WTC11 (cell line): ENCODE results near the gene TATDN2. TPM values are rescaled to one million over a fixed set of nuclear protein-coding genes. Genes with fewer than 3 reads are reported as not detected.

Experiments
- ATAC-seq: fragments of 200-7000 bp; cut with Tn5 transposase; 2 replicates; pipeline ENCODE4 v1.10.0; 2021; ENCODE audit warnings: mild to moderate bottlenecking, moderate library complexity
- CTCF ChIA-PET: fragments of 300-600 bp; sonication (Branson Sonifier 250); formaldehyde crosslinking; loops from one replicate; lab custom pipeline; 2021; ENCODE audit warnings: antibody characterized with exemption; lab: Charles Lee
- POLR2A ChIA-PET: fragments of 350-600 bp; sonication (Branson Sonifier 250); formaldehyde crosslinking; loops from one replicate; lab custom pipeline; 2021; ENCODE audit warnings: antibody characterized with exemption; lab: Charles Lee
- DNase-seq: peaks from one replicate; pipeline ENCODE4 v3.0.0; 2021; ENCODE audit warnings: low spot score
- H3K27ac Mint-ChIP-seq: 2 replicates; pipeline ENCODE4 v1.8.0; 2021; ENCODE audit warnings: mixed read lengths
- H3K27me3 Mint-ChIP-seq: 2 replicates; pipeline ENCODE4 v1.8.0; 2021; ENCODE audit warnings: low read depth, mild to moderate bottlenecking, moderate library complexity, mixed read lengths
- H3K36me3 Mint-ChIP-seq: 2 replicates; pipeline ENCODE4 v1.8.0; 2021; ENCODE audit warnings: mixed read lengths
- H3K4me1 Mint-ChIP-seq: 2 replicates; pipeline ENCODE4 v1.8.0; 2022; ENCODE audit warnings: mixed read lengths
- H3K4me3 Mint-ChIP-seq: 2 replicates; pipeline ENCODE4 v1.8.0; 2021; ENCODE audit warnings: mild to moderate bottlenecking, moderate library complexity, mixed read lengths
- H3K9me3 Mint-ChIP-seq: 2 replicates; pipeline ENCODE4 v1.8.0; 2021; ENCODE audit warnings: mixed read lengths
- ATF3 ChIP-seq: sonication (generic); formaldehyde crosslinking; conservative IDR thresholded peaks from 2 replicates; pipeline ENCODE4 v1.8.1; 2022; ENCODE audit warnings: mild to moderate bottlenecking, missing genetic modification reagents
- CBFB ChIP-seq: sonication (generic); formaldehyde crosslinking; IDR thresholded peaks from 2 replicates; pipeline ENCODE4 v1.8.1; 2022; ENCODE audit warnings: mild to moderate bottlenecking, low read depth, missing genetic modification reagents
- CREB1 ChIP-seq: sonication (generic); formaldehyde crosslinking; IDR thresholded peaks from 2 replicates; pipeline ENCODE4 v1.8.0; 2023; ENCODE audit warnings: mild to moderate bottlenecking, missing genetic modification reagents
- CREM ChIP-seq: sonication (generic); formaldehyde crosslinking; IDR thresholded peaks from 2 replicates; pipeline ENCODE4 v1.8.1; 2022; ENCODE audit warnings: mild to moderate bottlenecking, missing genetic modification reagents, moderate library complexity
- CTCF ChIP-seq: fragments of 200-600 bp; IDR thresholded peaks from 2 replicates; pipeline ENCODE4 v1.8.0; 2022; ENCODE audit warnings: antibody characterized with exemption
- ELF4 ChIP-seq: sonication (generic); formaldehyde crosslinking; IDR thresholded peaks from 2 replicates; pipeline ENCODE4 v1.8.1; 2022; ENCODE audit warnings: low read depth, mild to moderate bottlenecking, moderate library complexity, missing genetic modification reagents
- GABPB1 ChIP-seq: sonication (generic); formaldehyde crosslinking; IDR thresholded peaks from 2 replicates; pipeline ENCODE4 v1.8.1; 2023; ENCODE audit warnings: mild to moderate bottlenecking, missing genetic modification reagents
- KAT7 ChIP-seq: sonication (generic); formaldehyde crosslinking; IDR thresholded peaks from 2 replicates; pipeline ENCODE4 v1.8.1; 2023; ENCODE audit warnings: missing genetic modification reagents, mild to moderate bottlenecking, borderline replicate concordance
- MYBL2 ChIP-seq: sonication (generic); formaldehyde crosslinking; IDR thresholded peaks from 2 replicates; pipeline ENCODE4 v1.8.1; 2023; ENCODE audit warnings: mild to moderate bottlenecking, moderate library complexity, missing genetic modification reagents
- NFE2L1 ChIP-seq: sonication (generic); formaldehyde crosslinking; IDR thresholded peaks from 2 replicates; pipeline ENCODE4 v1.8.1; 2023; ENCODE audit warnings: missing genetic modification reagents
- NFYB ChIP-seq: sonication (generic); formaldehyde crosslinking; conservative IDR thresholded peaks from 2 replicates; pipeline ENCODE4 v1.8.0; 2022; ENCODE audit warnings: low read depth, missing genetic modification reagents
- NR2C2 ChIP-seq: sonication (generic); formaldehyde crosslinking; IDR thresholded peaks from 2 replicates; pipeline ENCODE4 v1.8.0; 2022; ENCODE audit warnings: mild to moderate bottlenecking, missing genetic modification reagents
- PREB ChIP-seq: sonication (generic); formaldehyde crosslinking; IDR thresholded peaks from 2 replicates; pipeline ENCODE4 v1.8.1; 2022; ENCODE audit warnings: mild to moderate bottlenecking, missing genetic modification reagents, moderate library complexity, borderline replicate concordance
- RELA ChIP-seq: sonication (generic); formaldehyde crosslinking; IDR thresholded peaks from 2 replicates; pipeline ENCODE4 v1.8.1; 2022; ENCODE audit warnings: missing genetic modification reagents, mild to moderate bottlenecking, borderline replicate concordance
- SMAD4 ChIP-seq: sonication (generic); formaldehyde crosslinking; IDR thresholded peaks from 2 replicates; pipeline ENCODE4 v1.8.0; 2022; ENCODE audit warnings: mild to moderate bottlenecking, missing genetic modification reagents
- SOX15 ChIP-seq: fragments of 250-450 bp; sonication (Bioruptor Pico); IDR thresholded peaks from 2 replicates; pipeline ENCODE4 v1.9.0; 2021; ENCODE audit warnings: mild to moderate bottlenecking
- SP1 ChIP-seq: sonication (generic); formaldehyde crosslinking; conservative IDR thresholded peaks from 2 replicates; pipeline ENCODE4 v1.8.1; 2022; ENCODE audit warnings: missing genetic modification reagents
- TCF7 ChIP-seq: sonication (generic); formaldehyde crosslinking; IDR thresholded peaks from 2 replicates; pipeline ENCODE4 v1.8.0; 2022; ENCODE audit warnings: mild to moderate bottlenecking, low read depth, missing genetic modification reagents, moderate library complexity
- USF2 ChIP-seq: sonication (generic); formaldehyde crosslinking; IDR thresholded peaks from 2 replicates; pipeline ENCODE4 v1.8.1; 2023; ENCODE audit warnings: mild to moderate bottlenecking, missing genetic modification reagents, moderate library complexity
- ZBTB43 ChIP-seq: sonication (generic); formaldehyde crosslinking; IDR thresholded peaks from 2 replicates; pipeline ENCODE4 v1.8.1; 2023; ENCODE audit warnings: mild to moderate bottlenecking, missing genetic modification reagents
- ZMAT4 ChIP-seq: fragments of 250-450 bp; sonication (Bioruptor Pico); IDR thresholded peaks from 2 replicates; pipeline ENCODE4 v1.9.0; 2021; ENCODE audit warnings: mild to moderate bottlenecking
- ZNF121 ChIP-seq: sonication (generic); formaldehyde crosslinking; IDR thresholded peaks from 2 replicates; pipeline ENCODE4 v1.8.0; 2023; ENCODE audit warnings: missing genetic modification reagents
- ZNF396 ChIP-seq: fragments of 250-450 bp; sonication (Bioruptor Pico); IDR thresholded peaks from 2 replicates; pipeline ENCODE4 v1.8.0; 2021; ENCODE audit warnings: mild to moderate bottlenecking, moderate library complexity, borderline replicate concordance
- total RNA-seq: library from RNA; stranded (reverse); gene quantifications from 3 replicates; pipeline ENCODE4 v1.2.3, GENCODE V29; 2021
- TF ChIP-seq, protein P1 (sequence below): sonication (generic); formaldehyde crosslinking; conservative IDR thresholded peaks from 2 replicates; pipeline ENCODE4 v1.8.1; 2023; ENCODE audit warnings: mild to moderate bottlenecking, low read depth, missing genetic modification reagents, moderate library complexity
- TF ChIP-seq, protein P2 (sequence below): sonication (generic); formaldehyde crosslinking; IDR thresholded peaks from 2 replicates; pipeline ENCODE4 v1.8.0; 2022; ENCODE audit warnings: mild to moderate bottlenecking, missing genetic modification reagents

TATDN2 gene
- total RNA-seq, 1 experiment from 2014 or later: 31.7 TPM

GRCh38 chr3:10268116-10268515 lies 19.9 kb downstream of the TATDN2 start:
- POLR2A ChIA-PET: no interaction called here
- Mint-ChIP-seq H3K4me3 (no peak overlapping the region), H3K36me3 (peaks cover 49% of the 10 kb centered on the region), H3K27me3 (no peaks in the 10 kb centered on the region), H3K4me1 (peaks cover 11% of the 10 kb centered on the region), H3K27ac (no peak overlapping the region), H3K9me3 (no peaks in the 10 kb centered on the region)
- no peak for ATAC-seq
- TF ChIP-seq ZBTB43 (no peak), GABPB1 (CRISPR knock-in tag) (no peak), TCF7 (CRISPR knock-in tag) (no peak), CREM (CRISPR knock-in tag) (no peak), ZMAT4 (CRISPR knock-in tag) (no peak), RELA (CRISPR knock-in tag) (no peak), ELF4 (CRISPR knock-in tag) (no peak), NR2C2 (CRISPR knock-in tag) (no peak), ZNF121 (CRISPR knock-in tag) (no peak), SP1 (CRISPR knock-in tag) (no peak), ATF3 (CRISPR knock-in tag) (no peak), ZNF396 (CRISPR knock-in tag) (no peak), NFYB (CRISPR knock-in tag) (no peak), SMAD4 (CRISPR knock-in tag) (no peak), CTCF (no peak), KAT7 (CRISPR knock-in tag) (no peak), CREB1 (CRISPR knock-in tag) (no peak), NFE2L1 (no peak), PREB (CRISPR knock-in tag) (no peak)
- TF ChIP-seq, protein P1, sequence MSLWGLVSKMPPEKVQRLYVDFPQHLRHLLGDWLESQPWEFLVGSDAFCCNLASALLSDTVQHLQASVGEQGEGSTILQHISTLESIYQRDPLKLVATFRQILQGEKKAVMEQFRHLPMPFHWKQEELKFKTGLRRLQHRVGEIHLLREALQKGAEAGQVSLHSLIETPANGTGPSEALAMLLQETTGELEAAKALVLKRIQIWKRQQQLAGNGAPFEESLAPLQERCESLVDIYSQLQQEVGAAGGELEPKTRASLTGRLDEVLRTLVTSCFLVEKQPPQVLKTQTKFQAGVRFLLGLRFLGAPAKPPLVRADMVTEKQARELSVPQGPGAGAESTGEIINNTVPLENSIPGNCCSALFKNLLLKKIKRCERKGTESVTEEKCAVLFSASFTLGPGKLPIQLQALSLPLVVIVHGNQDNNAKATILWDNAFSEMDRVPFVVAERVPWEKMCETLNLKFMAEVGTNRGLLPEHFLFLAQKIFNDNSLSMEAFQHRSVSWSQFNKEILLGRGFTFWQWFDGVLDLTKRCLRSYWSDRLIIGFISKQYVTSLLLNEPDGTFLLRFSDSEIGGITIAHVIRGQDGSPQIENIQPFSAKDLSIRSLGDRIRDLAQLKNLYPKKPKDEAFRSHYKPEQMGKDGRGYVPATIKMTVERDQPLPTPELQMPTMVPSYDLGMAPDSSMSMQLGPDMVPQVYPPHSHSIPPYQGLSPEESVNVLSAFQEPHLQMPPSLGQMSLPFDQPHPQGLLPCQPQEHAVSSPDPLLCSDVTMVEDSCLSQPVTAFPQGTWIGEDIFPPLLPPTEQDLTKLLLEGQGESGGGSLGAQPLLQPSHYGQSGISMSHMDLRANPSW (CRISPR knock-in tag): no peak
- TF ChIP-seq, all 79 proteins: peak for 0
- CTCF ChIA-PET: no interaction called here
- no peak for DNase-seq

- Mint-ChIP-seq H3K4me1 (peaks cover 4% of the 10 kb centered on the region; the same call in 1 of the 2 replicates), H3K36me3 (peaks cover 47% of the 10 kb centered on the region), H3K27ac (no peak overlapping the region), H3K27me3 (no peaks in the 10 kb centered on the region), H3K9me3 (no peaks in the 10 kb centered on the region), H3K4me3 (no peak overlapping the region)
- CTCF ChIA-PET: no interaction called here
- ATAC-seq (no peak), DNase-seq (no peak)
- POLR2A ChIA-PET: no interaction called here
- TF ChIP-seq ZMAT4 (CRISPR knock-in tag) (no peak), USF2 (CRISPR knock-in tag) (no peak), MYBL2 (CRISPR knock-in tag) (no peak), SOX15 (CRISPR knock-in tag) (no peak), CBFB (CRISPR knock-in tag) (no peak), PREB (CRISPR knock-in tag) (no peak), NFE2L1 (no peak)
- TF ChIP-seq, protein P2, sequence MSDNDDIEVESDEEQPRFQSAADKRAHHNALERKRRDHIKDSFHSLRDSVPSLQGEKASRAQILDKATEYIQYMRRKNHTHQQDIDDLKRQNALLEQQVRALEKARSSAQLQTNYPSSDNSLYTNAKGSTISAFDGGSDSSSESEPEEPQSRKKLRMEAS (CRISPR knock-in tag): no peak
Measured at GRCh38 chr3:10268930-10269329, 20.7 kb downstream of the TATDN2 start.
